Pulmonary artery endothelial cell (primary cell): ENCODE measurements around the gene OOSP4A. TPM values are rescaled to one million over a fixed set of nuclear protein-coding genes. Genes with fewer than 3 reads are reported as not detected.
"Not testable (repeated sequence)": the region's sequence is repeated elsewhere in the genome, so short reads cannot be mapped to it uniquely, and the experiment has no call there.

ENCODE experiments used
- DNase-seq: peaks from one replicate; pipeline ENCODE4 v3.0.0-alpha.2; 2011; ENCODE audit warnings: low read depth, low spot score
- total RNA-seq: library from RNA; depleted of rRNA; stranded (reverse); fragments of >200 nt; gene quantifications from 2 replicates; pipeline ENCODE4 v1.2.3, GENCODE V29; 2014

Gene OOSP4A
- total RNA-seq, 1 donor from 2014 or later: not detected

DNA sequence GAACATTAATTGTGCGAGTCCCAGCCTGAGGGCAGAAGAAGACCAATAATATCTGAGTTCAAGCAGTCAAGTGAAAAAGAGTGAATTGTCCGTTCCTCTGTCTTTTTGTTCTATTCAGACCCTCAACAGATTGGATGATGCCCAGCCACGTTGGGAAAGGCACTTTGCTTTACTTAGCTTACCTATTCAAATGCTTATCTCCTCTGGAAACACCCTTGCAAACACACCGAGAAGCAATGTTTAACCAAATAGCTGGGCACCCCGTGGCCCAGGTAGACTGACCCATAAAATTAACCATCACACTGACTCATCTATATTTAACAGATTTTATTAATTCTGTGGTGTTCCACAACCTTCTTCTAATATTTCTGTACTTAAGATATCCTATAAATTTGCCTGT, 9.3 kb downstream of the OOSP4A start:
- DNase-seq: no peak

DNA sequence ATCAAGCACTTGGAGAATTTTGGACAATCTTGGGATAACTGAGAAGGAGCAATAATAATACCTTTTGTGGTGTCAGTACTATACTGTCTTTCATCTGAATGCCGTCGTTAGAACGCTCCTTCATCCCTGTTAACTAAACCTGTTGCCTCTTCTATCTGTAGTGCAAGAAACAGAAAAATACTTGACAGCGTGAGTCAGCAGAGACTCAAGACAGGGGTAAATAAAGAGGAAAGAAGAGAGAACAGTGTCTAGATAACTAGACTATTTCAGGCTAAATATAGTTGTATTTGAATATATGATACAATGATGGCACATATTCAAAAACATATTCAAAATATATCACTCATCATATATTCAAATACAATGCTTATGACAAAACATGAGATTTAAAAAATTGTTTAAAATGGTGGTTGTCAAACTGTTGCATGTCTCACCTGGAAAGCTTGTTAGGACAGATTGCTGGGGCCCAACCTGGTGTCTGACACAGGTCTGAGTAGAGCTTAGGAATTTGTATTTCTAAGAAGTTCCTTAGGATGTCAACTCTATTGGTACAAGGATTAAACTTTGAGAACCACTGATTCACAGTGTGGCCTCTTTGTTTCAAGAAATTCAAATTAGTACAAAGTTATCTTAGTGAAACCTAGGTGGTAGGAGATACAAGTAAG, 17.4 kb downstream of the OOSP4A start:
- DNase-seq: no peak

DNA sequence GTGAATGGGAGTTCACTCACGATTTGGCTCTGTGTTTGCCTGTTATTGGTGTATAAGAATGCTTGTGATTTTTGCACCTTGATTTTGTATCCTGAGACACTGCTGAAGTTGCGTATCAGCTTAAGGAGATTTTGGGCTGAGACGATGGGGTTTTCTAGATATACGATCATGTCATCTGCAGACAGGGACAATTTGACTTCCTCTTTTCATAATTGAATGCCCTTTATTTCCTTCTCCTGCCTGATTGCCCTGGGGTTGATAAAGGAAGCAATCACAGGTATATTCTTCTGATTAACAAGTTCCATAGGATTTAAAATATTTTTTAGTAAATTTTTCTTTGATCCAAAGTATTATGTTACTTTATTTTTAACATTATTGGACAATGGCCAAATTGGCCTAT, 18.2 kb downstream of the OOSP4A start:
- not testable (repeated sequence) for DNase-seq

DNA sequence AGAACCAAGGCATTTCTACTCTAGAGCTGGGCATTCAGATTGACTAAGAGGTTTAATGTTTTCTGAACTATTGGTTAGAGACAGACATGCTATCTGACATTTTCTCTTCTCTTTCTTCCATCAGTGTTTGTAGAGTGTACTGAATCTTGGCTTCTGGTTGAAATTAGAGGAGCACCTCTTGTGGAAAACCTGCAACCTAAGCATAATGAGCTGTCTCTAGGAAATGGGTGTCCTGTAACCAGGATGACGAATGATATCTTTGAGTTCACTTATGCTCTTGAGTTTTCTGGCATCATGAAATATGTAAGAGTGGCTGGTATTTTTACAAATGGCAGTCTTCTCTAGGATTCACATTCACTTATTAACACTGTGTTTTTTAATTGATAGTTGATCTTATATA, 19.4 kb downstream of the OOSP4A start:
- DNase-seq: no peak

DNA sequence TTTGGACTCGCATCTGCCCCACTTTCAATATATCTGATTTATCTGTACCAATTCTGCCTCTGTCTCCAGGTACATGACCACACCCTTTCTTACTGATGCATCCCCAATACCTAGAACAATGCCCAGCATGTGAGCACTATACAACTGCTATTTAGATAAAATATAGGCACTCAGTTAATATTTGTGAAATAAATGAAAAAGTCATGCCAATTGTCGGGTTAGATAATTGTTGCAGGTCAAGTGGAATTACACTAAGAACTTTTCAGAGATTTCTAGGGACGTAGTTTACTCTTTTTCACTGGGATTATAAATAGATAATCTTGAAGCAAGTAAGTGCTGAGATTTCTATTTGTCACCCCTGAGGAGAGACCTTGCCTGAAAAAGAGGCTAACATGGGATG, 20.5 kb downstream of the OOSP4A start:
- DNase-seq: no peak

DNA sequence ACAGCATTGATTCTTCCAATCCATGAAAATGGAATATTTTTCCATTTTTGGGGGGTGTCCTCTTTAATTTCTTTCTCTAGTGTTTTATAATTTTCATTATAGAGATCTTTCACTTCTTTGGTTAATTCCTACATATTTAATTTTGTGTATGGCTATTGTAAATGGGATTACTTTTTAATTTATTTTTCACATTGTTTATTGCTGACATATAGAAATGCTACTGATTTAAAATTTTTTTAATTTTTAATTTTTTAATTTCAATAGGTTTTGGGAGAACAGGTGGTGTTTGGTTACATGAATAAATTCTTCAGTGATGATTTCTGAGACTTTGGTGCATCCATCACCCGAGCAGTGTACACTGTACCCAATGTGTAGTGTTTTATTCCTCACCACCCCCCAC, 26.6 kb downstream of the OOSP4A start:
- DNase-seq: no peak

DNA sequence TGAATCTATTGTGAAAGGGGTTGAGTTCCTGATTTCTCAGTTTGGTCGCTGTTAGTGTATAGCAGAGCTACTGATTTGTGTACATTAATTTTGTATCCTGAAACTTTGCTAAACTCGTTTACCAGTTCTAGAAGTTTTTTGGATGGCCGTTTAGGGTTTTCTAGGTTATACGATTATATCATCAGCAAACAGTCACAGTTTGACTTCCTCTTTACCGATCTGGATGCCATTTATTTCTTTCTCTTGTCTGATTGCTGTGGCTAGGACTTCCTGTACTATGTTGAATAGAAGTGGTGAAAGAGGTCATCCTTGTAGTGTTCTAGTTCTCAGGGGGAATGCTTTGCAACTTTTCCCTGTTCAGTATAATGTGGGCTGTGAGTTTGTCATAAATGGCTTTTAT, 28.6 kb downstream of the OOSP4A start:
- DNase-seq: no peak

DNA sequence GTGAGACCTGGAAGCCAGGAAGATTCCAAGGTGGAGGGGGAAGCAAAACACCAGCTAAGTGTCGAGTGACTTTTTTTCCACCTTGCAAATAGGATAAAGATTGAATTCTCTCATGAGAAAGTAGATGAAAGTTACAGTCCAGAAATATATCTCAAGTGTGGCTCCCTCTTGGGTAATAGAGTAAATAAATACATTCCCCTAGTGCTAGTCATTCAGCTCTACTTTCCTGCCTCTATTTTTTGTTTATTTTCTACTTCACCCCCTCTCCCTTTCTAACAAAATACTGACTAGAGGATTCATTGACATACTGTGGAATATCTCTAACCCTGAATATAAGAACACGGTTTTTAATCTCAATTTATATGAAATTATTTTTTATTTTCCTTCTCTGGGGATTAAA, 34.0 kb downstream of the OOSP4A start:
- DNase-seq: no peak

DNA sequence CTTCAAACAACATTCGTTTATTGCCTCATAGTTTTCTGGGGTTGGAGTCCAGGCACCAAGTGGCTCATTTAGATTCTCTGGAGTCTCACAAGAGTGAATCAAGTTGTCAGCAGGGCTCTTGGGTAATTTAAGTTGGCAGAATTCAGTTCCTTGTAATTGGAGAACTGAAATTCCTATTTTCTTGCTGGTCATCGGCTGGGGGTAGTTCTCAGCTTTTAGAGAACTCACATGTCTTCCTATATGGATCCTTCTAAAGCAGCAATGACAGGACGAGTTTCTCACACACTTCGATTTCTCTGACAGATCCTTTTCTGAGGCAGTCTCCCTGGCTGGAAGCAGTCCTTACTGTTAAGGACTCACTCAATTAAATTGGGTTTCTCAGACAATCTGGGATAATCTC, 35.9 kb downstream of the OOSP4A start:
- no peak for DNase-seq

DNA sequence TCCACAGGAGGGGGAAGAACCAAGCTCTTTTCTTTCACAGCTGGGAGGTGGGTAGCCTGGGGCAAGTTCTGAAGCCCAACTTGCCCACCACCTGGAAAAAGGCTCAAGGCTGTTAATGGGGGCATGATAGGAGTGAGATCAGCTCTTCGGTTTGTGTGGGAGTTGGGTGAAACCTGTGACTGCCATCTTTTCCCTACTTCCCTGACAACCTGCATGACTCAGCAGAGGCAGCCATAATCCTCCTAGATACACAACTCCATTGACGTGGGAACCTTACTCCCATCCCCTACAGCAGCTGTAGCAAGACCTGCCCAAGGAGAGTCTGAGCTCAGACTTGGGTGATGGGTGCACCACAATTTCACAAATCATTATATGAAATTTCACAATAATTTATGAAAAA, 39.9 kb downstream of the OOSP4A start:
- no peak for DNase-seq

DNA sequence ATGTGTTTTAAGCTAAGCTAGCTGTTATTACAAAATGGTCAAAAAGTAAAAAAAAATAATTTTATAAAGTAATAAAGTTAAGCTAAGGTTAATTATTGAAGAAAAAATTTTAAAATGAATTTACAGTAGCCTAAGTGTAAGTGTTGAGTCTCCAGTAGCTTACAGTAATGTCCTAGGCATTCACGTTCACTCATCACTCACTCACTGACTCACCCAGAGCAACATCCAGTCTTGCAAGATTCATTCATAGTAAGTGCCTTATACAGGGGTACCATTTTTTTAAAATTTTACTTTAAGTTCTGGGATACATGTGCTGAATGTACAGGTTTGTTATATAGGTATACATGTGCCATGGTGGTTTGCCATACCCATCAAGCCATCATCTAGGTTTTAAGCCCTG, 41.5 kb downstream of the OOSP4A start:
- no peak for DNase-seq

DNA sequence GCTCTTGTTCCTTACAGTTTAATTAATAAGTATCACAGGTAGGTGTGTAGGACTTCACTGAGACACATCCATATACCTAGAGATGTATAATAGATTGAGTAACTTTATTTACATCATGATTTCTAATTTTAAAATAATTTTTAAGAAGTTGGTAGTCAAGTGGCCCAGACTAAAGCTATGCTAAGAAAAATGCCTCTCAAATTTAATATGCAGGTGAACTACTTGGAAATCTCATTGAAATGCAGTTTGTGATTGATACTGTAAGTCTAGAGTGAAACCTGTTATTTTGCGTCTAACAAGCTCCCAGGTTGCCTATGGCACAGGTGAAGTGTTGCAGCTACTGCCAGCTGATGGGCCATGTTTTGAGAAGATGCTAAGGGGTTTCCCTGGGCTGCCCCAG, 53.0 kb downstream of the OOSP4A start, which contains the start of gene OOSP4B:
OOSP4B (plus strand) TSS at position 301 of the 400 bp plus-strand sequence.
- no peak for DNase-seq

DNA sequence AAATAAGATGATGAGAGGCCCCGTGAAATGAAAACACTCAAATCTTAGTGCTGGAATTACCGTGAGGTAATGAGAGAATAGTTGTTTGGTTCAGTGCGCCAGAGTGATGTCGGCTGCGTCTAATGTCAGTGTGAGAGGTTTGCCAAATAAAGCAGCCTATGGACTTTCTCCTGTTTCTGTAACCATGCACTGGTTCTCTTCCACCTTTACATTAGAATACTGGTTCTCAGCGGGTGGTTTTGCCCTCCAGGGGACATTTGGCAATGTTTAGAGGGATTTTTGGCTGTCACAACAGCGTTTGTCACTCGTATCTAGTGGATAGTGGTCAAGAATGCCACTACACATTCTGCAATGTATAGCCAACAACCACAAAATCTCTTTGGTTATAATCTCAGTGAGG, 54.2 kb downstream of the OOSP4A start:
- no peak for DNase-seq

Other genes starting within 250 kb of the OOSP4A start
- gene STX3, start 208.7 kb upstream of the OOSP4A start, total RNA-seq: 26.7 and 26.8 TPM in 2 replicates
- gene MRPL16, start 153.3 kb upstream of the OOSP4A start, total RNA-seq: 53.9 and 63.1 TPM in 2 replicates
- gene CBLIF, start 118.5 kb upstream of the OOSP4A start, total RNA-seq: not detected in 2 replicates
- gene TCN1, start 97.5 kb upstream of the OOSP4A start, total RNA-seq: not detected in 2 replicates
- gene OOSP3, start 85.3 kb upstream of the OOSP4A start, total RNA-seq: not detected in 2 replicates
- gene OOSP1, start 25.6 kb upstream of the OOSP4A start, total RNA-seq: not detected in 2 replicates
- gene OOSP4B, start 53.1 kb downstream of the OOSP4A start, total RNA-seq: not detected in 2 replicates
- gene OOSP2, start 76.4 kb downstream of the OOSP4A start, total RNA-seq: not detected in 2 replicates
- not detected in 2 replicates for gene MS4A3, start 92.6 kb downstream of the OOSP4A start, total RNA-seq
- gene MS4A2, start 124.6 kb downstream of the OOSP4A start, total RNA-seq: not detected in 2 replicates
- 0.33 and 0.60 TPM in 2 replicates for gene MS4A6A, start 219.1 kb downstream of the OOSP4A start, total RNA-seq